Measurements from ENCODE around the gene DYSF. TPM values are rescaled to one million over a fixed set of nuclear protein-coding genes. Genes with fewer than 3 reads are reported as not detected.
A peak's percentile ranks its signal among the peaks of the same experiment; 100 is the strongest.

DYSF gene
- total RNA-seq, 1 donor from 2014 or later: 11.1 TPM

DNA sequence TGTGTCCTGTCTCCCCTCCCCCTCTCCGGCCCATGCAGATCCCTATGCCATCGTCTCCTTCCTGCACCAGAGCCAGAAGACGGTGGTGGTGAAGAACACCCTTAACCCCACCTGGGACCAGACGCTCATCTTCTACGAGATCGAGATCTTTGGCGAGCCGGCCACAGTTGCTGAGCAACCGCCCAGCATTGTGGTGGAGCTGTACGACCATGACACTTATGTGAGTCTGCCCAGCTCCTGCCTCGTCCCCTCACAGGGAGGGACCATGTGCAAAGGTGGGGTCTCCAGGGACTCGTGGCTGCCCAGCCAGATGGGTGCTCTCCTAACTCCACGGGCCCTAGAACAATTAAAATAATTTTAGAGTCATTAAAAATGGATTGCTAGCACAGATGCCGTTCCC is 145.2 kb downstream of the DYSF start:
- Mint-ChIP-seq H3K27me3 (ENCODE audit: unreplicated experiment) (no peaks in the 10 kb centered on the region), H3K4me3 (ENCODE audit: unreplicated experiment) (no peak overlapping the region), H3K4me1 (ENCODE audit: low read depth, unreplicated experiment) (peaks cover 25% of the 10 kb centered on the region), H3K27ac (ENCODE audit: unreplicated experiment) (no peak overlapping the region), H3K36me3 (ENCODE audit: unreplicated experiment) (peaks cover 6% of the 10 kb centered on the region), H3K9me3 (ENCODE audit: unreplicated experiment) (peaks cover 6% of the 10 kb centered on the region)
- no peak for DNase-seq
- TF ChIP-seq, protein P1, sequence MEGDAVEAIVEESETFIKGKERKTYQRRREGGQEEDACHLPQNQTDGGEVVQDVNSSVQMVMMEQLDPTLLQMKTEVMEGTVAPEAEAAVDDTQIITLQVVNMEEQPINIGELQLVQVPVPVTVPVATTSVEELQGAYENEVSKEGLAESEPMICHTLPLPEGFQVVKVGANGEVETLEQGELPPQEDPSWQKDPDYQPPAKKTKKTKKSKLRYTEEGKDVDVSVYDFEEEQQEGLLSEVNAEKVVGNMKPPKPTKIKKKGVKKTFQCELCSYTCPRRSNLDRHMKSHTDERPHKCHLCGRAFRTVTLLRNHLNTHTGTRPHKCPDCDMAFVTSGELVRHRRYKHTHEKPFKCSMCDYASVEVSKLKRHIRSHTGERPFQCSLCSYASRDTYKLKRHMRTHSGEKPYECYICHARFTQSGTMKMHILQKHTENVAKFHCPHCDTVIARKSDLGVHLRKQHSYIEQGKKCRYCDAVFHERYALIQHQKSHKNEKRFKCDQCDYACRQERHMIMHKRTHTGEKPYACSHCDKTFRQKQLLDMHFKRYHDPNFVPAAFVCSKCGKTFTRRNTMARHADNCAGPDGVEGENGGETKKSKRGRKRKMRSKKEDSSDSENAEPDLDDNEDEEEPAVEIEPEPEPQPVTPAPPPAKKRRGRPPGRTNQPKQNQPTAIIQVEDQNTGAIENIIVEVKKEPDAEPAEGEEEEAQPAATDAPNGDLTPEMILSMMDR (IDR thresholded peaks at IDR 0.05; ENCODE audit: partially characterized antibody, unreplicated experiment): no peak

DNA sequence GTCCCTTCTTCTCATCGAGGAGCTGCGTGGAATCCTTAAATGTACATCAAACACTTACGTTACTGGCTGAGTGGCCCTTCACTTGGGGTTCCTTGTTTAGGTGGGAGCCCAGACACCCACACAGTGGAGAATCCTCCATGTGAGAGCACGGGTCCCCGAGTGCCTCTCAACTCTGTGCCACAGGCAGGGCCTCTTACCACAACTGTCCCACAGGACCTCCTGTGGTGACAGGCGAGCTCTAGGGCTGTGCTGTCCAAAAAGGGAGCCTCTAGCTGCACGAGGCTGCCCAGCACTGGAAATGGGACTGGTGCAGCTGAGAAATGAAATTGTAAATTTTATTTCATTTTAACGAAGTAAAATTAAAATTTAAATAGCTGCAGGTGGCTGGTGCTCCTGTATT is 145.7 kb downstream of the DYSF start:
- H3K36me3 Mint-ChIP-seq (ENCODE audit: unreplicated experiment): peaks cover 6% of the 10 kb centered on the region
- TF ChIP-seq, protein P1 (IDR thresholded peaks at IDR 0.05; ENCODE audit: partially characterized antibody, unreplicated experiment): no peak
- H3K27ac Mint-ChIP-seq (ENCODE audit: unreplicated experiment): no peak overlapping the region
- H3K27me3 Mint-ChIP-seq (ENCODE audit: unreplicated experiment): no peaks in the 10 kb centered on the region
- H3K4me3 Mint-ChIP-seq (ENCODE audit: unreplicated experiment): no peak overlapping the region
- DNase-seq: no peak
- peaks cover 25% of the 10 kb centered on the region for H3K4me1 Mint-ChIP-seq (ENCODE audit: low read depth, unreplicated experiment)
- H3K9me3 Mint-ChIP-seq (ENCODE audit: unreplicated experiment): peaks cover 6% of the 10 kb centered on the region

DNA sequence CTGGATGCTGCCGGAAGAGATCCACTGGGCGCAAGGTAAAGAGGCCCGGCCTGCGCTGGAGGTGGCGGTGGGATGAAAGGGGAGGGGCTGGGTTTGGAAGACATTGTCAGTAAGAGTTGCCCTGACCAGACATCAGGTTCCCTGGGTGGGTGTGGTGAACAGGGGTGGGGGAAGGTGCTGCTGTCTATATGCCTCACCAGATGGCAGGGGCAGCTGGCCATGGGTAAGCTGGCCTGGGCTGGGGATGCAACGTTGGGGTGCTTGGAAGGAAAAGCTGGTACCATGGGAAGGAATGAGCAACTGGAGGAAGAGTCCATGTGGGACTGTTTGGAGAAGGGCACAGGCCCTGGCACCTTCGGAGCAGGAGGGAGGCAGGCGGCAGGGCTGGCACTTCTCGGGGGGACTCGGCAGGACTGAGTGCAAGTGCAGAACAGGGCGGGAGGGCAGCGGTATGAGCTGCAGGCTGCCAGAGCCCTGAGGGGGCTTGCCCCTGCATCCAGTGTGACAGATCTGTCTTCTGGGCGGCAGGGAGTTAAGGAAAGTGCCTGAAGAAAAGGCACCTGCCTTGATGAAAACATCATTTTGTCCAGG is 146.4 kb downstream of the DYSF start:
- H3K27me3 Mint-ChIP-seq (ENCODE audit: unreplicated experiment): no peaks in the 10 kb centered on the region
- peaks cover 6% of the 10 kb centered on the region for H3K9me3 Mint-ChIP-seq (ENCODE audit: unreplicated experiment)
- TF ChIP-seq, protein P1 (IDR thresholded peaks at IDR 0.05; ENCODE audit: partially characterized antibody, unreplicated experiment): no peak
- H3K27ac Mint-ChIP-seq (ENCODE audit: unreplicated experiment): peak overlapping the region; percentile 55
- H3K4me3 Mint-ChIP-seq (ENCODE audit: unreplicated experiment): peak overlapping the region; percentile 52
- no peak for DNase-seq
- peaks cover 6% of the 10 kb centered on the region for H3K36me3 Mint-ChIP-seq (ENCODE audit: unreplicated experiment)
- peaks cover 25% of the 10 kb centered on the region for H3K4me1 Mint-ChIP-seq (ENCODE audit: low read depth, unreplicated experiment)

DNA sequence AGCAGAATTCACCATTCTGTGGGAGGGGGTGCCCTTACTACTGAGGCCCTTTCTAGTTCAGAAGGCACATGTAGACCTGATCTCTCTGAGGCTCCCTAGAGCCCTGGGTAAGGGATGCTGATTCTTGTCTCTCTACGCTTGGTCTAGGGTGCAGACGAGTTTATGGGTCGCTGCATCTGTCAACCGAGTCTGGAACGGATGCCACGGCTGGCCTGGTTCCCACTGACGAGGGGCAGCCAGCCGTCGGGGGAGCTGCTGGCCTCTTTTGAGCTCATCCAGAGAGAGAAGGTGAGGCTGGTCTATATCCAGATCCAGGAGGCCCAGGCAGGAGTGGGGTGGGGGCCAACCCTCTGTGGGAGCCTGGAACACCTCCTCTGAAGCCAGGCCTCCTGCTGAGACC is 147.2 kb downstream of the DYSF start:
- Mint-ChIP-seq H3K4me1 (ENCODE audit: low read depth, unreplicated experiment) (peaks cover 26% of the 10 kb centered on the region), H3K36me3 (ENCODE audit: unreplicated experiment) (peaks cover 6% of the 10 kb centered on the region), H3K27me3 (ENCODE audit: unreplicated experiment) (peaks cover 4% of the 10 kb centered on the region), H3K4me3 (ENCODE audit: unreplicated experiment) (no peak overlapping the region), H3K27ac (ENCODE audit: unreplicated experiment) (no peak overlapping the region), H3K9me3 (ENCODE audit: unreplicated experiment) (peaks cover 6% of the 10 kb centered on the region)
- peak; percentile 10 for DNase-seq
- TF ChIP-seq, protein P1 (IDR thresholded peaks at IDR 0.05; ENCODE audit: partially characterized antibody, unreplicated experiment): no peak
